ENCODE data around the gene IKZF3.

GRCh38 chr17:39818358-39819000, 45.6 kb downstream of the IKZF3 start:
- TF ChIP-seq CTCF (IDR thresholded peaks at IDR 0.05; ENCODE audit: low read depth, low read length): no peak
- no peak for TF ChIP-seq EZH2phosphoT487 (IDR thresholded peaks at IDR 0.05; ENCODE audit: low read depth)
